Activated naive CD8-positive, alpha-beta T cell treated with anti-CD3 and anti-CD28 coated beads for 36 hours (primary cell): ENCODE data around the gene HSPA1L. TPM values are rescaled to one million over a fixed set of nuclear protein-coding genes. Genes with fewer than 3 reads are reported as not detected.
"Not testable (repeated sequence)": the region's sequence is repeated elsewhere in the genome, so short reads cannot be mapped to it uniquely, and the experiment has no call there.

Experiments
- DNase-seq: peaks from one replicate; pipeline ENCODE4 v3.0.0; 2021
- H3K27ac Mint-ChIP-seq: one replicate; pipeline ENCODE4 v1.8.0; 2022; ENCODE audit warnings: mild to moderate bottlenecking, moderate library complexity, mixed read lengths
- H3K27me3 Mint-ChIP-seq: one replicate; pipeline ENCODE4 v1.8.0; 2022; ENCODE audit warnings: mild to moderate bottlenecking, mixed read lengths
- H3K36me3 Mint-ChIP-seq: one replicate; pipeline ENCODE4 v1.8.0; 2021; ENCODE audit warnings: mild to moderate bottlenecking, mixed read lengths
- H3K4me1 Mint-ChIP-seq: one replicate; pipeline ENCODE4 v1.8.0; 2021; ENCODE audit warnings: mixed read lengths
- H3K4me3 Mint-ChIP-seq: one replicate; pipeline ENCODE4 v1.8.0; 2022; ENCODE audit warnings: mild to moderate bottlenecking, moderate library complexity, mixed read lengths
- H3K9me3 Mint-ChIP-seq: one replicate; pipeline ENCODE4 v1.8.0; 2022; ENCODE audit warnings: mixed read lengths
- total RNA-seq, 2 experiments: library from RNA; stranded (reverse); gene quantifications; one replicate each; pipeline ENCODE4 v1.2.3, GENCODE V29; 2021

Gene HSPA1L
- total RNA-seq, 2 experiments from 2014 or later: 1.2 to 1.5 TPM

- peak overlapping the region; percentile 90 for H3K27ac Mint-ChIP-seq
- H3K4me3 Mint-ChIP-seq: peak overlapping the region; percentile 80
These were observed 11.8 kb upstream of the HSPA1L start for GRCh38 chr6:31826793-31827285.

DNA sequence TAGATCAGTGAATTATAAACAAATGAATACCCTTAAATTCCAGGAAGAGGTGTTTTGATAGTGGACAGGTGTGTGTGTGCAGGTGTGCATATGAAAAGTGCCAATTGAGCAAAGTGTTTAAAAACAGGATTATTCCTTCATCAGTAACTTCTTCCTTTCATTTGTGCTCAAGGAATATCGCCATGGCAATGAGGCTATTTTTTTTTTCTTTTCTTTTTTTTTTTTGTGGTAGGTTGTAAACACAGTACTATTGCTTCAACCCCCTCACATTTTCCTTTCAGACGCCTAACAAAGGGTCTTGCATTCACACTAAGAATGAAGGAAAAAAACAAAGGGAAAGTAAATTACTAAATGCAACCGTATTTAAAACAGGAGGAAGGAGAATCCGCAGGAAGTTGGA is 10.5 kb upstream of the HSPA1L start:
- DNase-seq: no peak
- peaks cover 38% of the 10 kb centered on the region for H3K4me1 Mint-ChIP-seq
- peaks cover 28% of the 10 kb centered on the region for H3K27me3 Mint-ChIP-seq
- peak overlapping the region; percentile 38 for H3K27ac Mint-ChIP-seq
- H3K36me3 Mint-ChIP-seq: peaks cover 4% of the 10 kb centered on the region
- H3K4me3 Mint-ChIP-seq: peak overlapping the region; percentile 14
- no peaks in the 10 kb centered on the region for H3K9me3 Mint-ChIP-seq

More at GRCh38 chr6:31826793-31827285, 11.8 kb upstream of the HSPA1L start:
- no peak for DNase-seq
- Mint-ChIP-seq H3K36me3 (peaks cover 6% of the 10 kb centered on the region), H3K9me3 (no peaks in the 10 kb centered on the region), H3K27me3 (peaks cover 28% of the 10 kb centered on the region), H3K4me1 (peaks cover 37% of the 10 kb centered on the region)

DNA sequence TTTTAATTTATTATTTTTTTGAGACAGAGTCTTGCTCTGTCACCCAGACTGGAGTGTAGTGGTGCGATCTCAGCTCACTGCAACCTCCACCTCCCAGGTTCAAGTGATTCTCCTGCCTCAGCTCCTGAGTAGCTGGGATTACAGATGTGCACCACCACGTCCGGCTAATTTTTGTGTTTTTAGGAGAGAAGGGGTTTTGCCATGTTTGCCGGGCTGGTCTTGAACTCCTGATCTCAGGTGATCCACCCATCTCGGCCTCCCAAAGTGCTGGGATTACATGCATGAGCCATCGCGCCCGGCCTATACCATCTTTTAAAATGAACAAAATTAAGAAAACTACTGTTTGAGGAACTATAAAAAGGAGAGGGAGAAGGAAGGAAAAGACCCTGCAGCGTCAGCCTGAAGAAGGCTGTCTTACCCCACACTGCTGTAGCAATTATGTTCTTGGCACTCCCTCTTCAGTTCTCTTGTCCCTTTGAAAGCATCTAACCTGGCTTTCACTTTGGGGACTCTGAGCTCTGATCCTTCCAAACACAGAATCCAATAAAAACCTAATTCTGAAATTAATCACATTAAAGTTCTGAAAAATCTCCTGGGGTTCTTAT is 8.6 kb upstream of the HSPA1L start:
- H3K4me3 Mint-ChIP-seq, H3K9me3 Mint-ChIP-seq, H3K36me3 Mint-ChIP-seq, H3K27ac Mint-ChIP-seq, DNase-seq: not testable (repeated sequence)
- peaks cover 28% of the 10 kb centered on the region for H3K27me3 Mint-ChIP-seq
- H3K4me1 Mint-ChIP-seq: peaks cover 34% of the 10 kb centered on the region

GRCh38 chr6:31822036-31822821 is 7.1 kb upstream of the HSPA1L start:
- Mint-ChIP-seq H3K4me1 (peaks cover 46% of the 10 kb centered on the region), H3K4me3 (peak overlapping the region; percentile 98), H3K9me3 (no peaks in the 10 kb centered on the region), H3K27ac (peak overlapping the region; percentile 94), H3K27me3 (peaks cover 27% of the 10 kb centered on the region), H3K36me3 (no peaks in the 10 kb centered on the region)
- peak; percentile 44 for DNase-seq

DNA sequence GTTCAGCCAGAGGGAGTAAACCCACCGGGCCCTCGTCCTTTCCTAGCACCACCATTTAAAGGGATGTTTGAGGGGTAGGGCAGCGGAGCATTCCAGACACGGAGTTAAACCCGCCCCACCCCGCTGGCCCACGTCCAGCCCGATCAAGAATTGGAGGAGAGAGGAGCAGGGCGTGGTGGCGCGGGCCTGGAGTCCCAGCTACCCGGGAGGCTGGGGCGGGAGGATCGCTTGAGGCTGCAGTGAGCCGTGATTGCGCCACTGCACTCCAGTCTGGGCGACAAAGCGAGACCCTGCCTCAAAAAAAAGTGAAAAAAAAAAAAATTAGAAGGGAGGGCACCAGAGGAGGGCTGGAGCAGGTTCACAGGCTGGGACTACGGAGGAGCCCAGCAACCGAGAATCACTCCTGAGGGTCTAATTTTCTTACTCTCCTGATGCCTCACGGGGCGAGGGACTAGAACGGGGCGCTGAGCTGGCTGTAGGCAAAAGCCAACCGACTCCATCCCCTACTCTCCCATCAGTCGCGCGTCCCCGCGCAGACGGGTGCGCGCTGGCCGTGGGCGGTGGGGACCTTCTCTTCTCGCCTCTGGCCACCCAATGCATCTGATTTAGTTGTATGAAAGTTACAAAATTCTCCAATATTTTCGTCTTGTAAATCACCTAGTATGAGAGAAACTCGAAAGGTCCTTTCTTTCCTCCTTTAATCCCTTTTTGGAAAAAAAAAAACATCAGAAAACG is 6.4 kb upstream of the HSPA1L start:
- Mint-ChIP-seq H3K27ac (peak overlapping the region; percentile 94), H3K4me3 (peak overlapping the region; percentile 98), H3K36me3 (no peaks in the 10 kb centered on the region), H3K27me3 (peaks cover 23% of the 10 kb centered on the region), H3K4me1 (peaks cover 40% of the 10 kb centered on the region), H3K9me3 (no peaks in the 10 kb centered on the region)
- peak; percentile 71 for DNase-seq

- H3K9me3 Mint-ChIP-seq, DNase-seq, H3K4me3 Mint-ChIP-seq, H3K27ac Mint-ChIP-seq, H3K36me3 Mint-ChIP-seq: not testable (repeated sequence)
- Mint-ChIP-seq H3K27me3 (peaks cover 14% of the 10 kb centered on the region), H3K4me1 (peaks cover 35% of the 10 kb centered on the region)
These were observed 5.3 kb upstream of the HSPA1L start for GRCh38 chr6:31820399-31820798.

DNA sequence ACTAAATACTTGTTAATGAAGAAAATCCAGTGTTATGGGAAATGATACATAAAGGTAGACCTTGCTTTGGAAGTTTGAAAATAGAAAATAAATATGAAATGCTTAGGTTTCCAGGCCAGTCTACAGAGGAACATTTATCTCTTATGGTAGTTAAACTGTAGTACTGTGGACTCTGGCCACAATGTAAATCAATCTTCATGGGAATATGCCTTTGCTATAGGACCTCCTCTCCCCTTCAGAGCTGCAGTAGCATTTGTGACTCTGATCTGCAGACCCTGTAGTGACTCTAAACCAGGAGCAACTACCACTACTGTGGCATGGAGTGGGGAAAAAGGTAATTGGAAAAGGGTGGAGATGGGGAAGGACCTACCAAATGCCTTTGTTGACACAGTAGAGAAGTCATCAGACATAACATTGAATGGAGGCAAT is 4.8 kb upstream of the HSPA1L start:
- Mint-ChIP-seq H3K27me3 (peaks cover 8% of the 10 kb centered on the region), H3K4me1 (peaks cover 33% of the 10 kb centered on the region), H3K4me3 (no peak overlapping the region), H3K36me3 (no peaks in the 10 kb centered on the region), H3K27ac (no peak overlapping the region), H3K9me3 (no peaks in the 10 kb centered on the region)
- no peak for DNase-seq

- Mint-ChIP-seq H3K4me3 (peak overlapping the region; percentile 79), H3K4me1 (peaks cover 46% of the 10 kb centered on the region), H3K27ac (peak overlapping the region; percentile 77)
- DNase-seq, H3K9me3 Mint-ChIP-seq, H3K36me3 Mint-ChIP-seq, H3K27me3 Mint-ChIP-seq: not testable (repeated sequence)
These were observed 2.9 kb upstream of the HSPA1L start for GRCh38 chr6:31817929-31818511.

DNA sequence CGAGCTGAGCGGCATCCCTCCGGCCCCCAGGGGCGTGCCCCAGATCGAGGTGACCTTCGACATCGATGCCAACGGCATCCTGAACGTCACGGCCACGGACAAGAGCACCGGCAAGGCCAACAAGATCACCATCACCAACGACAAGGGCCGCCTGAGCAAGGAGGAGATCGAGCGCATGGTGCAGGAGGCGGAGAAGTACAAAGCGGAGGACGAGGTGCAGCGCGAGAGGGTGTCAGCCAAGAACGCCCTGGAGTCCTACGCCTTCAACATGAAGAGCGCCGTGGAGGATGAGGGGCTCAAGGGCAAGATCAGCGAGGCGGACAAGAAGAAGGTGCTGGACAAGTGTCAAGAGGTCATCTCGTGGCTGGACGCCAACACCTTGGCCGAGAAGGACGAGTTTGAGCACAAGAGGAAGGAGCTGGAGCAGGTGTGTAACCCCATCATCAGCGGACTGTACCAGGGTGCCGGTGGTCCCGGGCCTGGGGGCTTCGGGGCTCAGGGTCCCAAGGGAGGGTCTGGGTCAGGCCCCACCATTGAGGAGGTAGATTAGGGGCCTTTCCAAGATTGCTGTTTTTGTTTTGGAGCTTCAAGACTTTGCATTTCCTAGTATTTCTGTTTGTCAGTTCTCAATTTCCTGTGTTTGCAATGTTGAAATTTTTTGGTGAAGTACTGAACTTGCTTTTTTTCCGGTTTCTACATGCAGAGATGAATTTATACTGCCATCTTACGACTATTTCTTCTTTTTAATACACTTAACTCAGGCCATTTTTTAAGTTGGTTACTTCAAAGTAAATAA is 2.2 kb upstream of the HSPA1L start:
- Mint-ChIP-seq H3K27ac (peak overlapping the region; percentile 77), H3K4me1 (peaks cover 45% of the 10 kb centered on the region), H3K4me3 (peak overlapping the region; percentile 79)
- not testable (repeated sequence) for DNase-seq, H3K36me3 Mint-ChIP-seq, H3K27me3 Mint-ChIP-seq, H3K9me3 Mint-ChIP-seq

GRCh38 chr6:31814677-31815024 is 432 bp downstream of the HSPA1L start:
- Mint-ChIP-seq H3K27me3 (no peaks in the 10 kb centered on the region), H3K4me3 (peak overlapping the region; percentile 84), H3K27ac (peak overlapping the region; percentile 84), H3K9me3 (no peaks in the 10 kb centered on the region), H3K36me3 (no peaks in the 10 kb centered on the region), H3K4me1 (peaks cover 34% of the 10 kb centered on the region)
- peak; percentile 67 for DNase-seq

DNA sequence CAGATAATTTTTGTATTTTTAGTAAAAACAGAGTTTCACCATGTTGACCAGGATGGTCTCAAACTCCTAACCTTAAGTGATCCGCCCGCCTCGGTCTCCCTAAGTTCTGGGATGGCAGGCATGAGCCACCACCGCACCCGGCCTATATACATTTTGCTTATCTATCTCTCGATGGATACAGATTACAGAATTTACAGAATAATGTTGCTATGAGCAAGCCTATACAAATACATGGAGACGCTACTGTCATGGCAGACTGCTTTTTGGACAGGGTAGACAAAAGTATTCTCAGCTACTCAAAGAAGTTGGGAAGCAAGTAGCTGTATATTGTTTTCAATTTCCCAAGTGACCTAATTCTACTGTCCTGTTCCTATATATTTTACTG is 1.6 kb downstream of the HSPA1L start:
- Mint-ChIP-seq H3K27ac (no peak overlapping the region), H3K36me3 (no peaks in the 10 kb centered on the region), H3K9me3 (no peaks in the 10 kb centered on the region), H3K4me3 (no peak overlapping the region), H3K27me3 (no peaks in the 10 kb centered on the region), H3K4me1 (peaks cover 32% of the 10 kb centered on the region)
- no peak for DNase-seq

- no peaks in the 10 kb centered on the region for H3K27me3 Mint-ChIP-seq
- H3K27ac Mint-ChIP-seq: no peak overlapping the region
- no peaks in the 10 kb centered on the region for H3K9me3 Mint-ChIP-seq
- DNase-seq: no peak
- no peak overlapping the region for H3K4me3 Mint-ChIP-seq
- H3K36me3 Mint-ChIP-seq: no peaks in the 10 kb centered on the region
- peaks cover 22% of the 10 kb centered on the region for H3K4me1 Mint-ChIP-seq
These were observed 3.4 kb downstream of the HSPA1L start for GRCh38 chr6:31811645-31812044.

DNA sequence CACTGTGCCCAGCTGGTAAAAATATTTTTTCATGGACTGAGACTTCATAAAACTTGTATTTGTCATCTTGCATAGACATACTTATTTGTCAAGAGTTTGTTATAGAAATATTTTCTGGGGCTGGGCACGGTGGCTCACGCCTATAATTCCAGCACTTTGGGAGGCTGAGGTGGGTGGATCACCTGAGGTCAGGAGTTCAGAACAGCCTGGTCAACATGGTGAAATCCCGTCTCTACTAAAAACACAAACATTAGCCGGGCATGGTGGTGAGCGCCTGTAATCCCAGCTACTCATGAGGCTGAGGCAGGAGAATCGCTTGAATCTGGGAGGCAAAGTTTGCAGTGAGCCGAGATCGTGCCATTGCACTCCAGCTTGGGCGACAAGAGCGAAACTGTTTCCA is 6.5 kb downstream of the HSPA1L start:
- peaks cover 19% of the 10 kb centered on the region for H3K4me1 Mint-ChIP-seq
- not testable (repeated sequence) for H3K4me3 Mint-ChIP-seq, H3K27ac Mint-ChIP-seq, DNase-seq, H3K9me3 Mint-ChIP-seq, H3K27me3 Mint-ChIP-seq, H3K36me3 Mint-ChIP-seq

DNA sequence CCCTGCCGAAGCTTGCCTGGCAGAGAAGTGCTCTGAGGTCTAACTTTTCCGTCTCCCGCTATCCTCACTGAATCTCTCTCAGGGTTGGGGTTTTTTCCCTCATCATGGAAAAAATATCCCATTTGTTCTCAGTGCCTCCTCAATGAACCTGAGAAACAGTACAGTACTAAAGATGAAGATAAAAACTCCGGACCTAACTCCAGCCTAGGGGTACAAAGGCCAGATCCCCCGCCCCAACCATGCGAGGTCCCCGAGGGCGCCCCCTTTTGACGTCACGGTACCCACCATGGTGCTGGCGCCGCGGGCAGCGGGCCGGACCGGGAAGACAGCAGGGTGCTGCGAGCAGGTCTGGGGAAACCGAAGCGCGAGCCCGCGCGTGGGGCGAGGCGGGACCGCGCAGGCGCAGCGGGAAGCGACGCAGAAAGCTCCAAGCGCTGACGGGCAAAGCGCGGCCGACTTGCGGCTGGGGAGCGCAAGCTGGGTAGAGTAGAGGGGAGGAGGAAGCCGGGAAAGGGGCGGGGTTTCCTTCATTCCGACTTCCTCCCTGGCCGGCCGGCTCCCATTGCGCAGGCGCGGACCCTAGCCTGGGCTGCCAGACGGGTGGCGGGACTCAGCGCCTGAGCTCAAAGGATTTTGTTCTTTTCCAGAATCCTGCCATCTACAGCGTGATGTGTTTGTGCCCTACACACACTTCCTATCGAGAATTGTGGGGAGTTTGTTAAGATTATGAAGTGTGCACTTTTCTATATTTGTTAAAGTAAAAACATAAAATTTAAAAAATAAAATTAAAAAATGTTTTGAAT is 8.4 kb downstream of the HSPA1L start, which contains the start of gene LSM2:
LSM2 (minus strand) TSS at position 497 of the 803 bp plus-strand sequence; CDS start at position 288, 209 bp downstream.
- Mint-ChIP-seq H3K27me3 (no peaks in the 10 kb centered on the region), H3K4me1 (peaks cover 13% of the 10 kb centered on the region), H3K27ac (peak within 1 kb of the TSS; percentile 98), H3K4me3 (peak within 1 kb of the TSS; percentile 99), H3K36me3 (peaks cover 13% of the 10 kb centered on the region), H3K9me3 (no peaks in the 10 kb centered on the region)
- DNase-seq: peak; percentile 99
